ENCODE data around the gene NOPCHAP1.

Gene NOPCHAP1

GRCh38 chr12:104951759-104952509 lies 34.2 kb upstream of the NOPCHAP1 start:
- peaks cover 20% of the 10 kb centered on the region for H3K27me3 ChIP-seq (ENCODE audit: insufficient read depth, poor library complexity, severe bottlenecking)
- no peak overlapping the region for H3K27ac ChIP-seq (replicated peaks)
- DNase-seq (ENCODE audit: low read depth in 1 of 2, low spot score in 1 of 2), result no peak
- TF ChIP-seq, protein P1, sequence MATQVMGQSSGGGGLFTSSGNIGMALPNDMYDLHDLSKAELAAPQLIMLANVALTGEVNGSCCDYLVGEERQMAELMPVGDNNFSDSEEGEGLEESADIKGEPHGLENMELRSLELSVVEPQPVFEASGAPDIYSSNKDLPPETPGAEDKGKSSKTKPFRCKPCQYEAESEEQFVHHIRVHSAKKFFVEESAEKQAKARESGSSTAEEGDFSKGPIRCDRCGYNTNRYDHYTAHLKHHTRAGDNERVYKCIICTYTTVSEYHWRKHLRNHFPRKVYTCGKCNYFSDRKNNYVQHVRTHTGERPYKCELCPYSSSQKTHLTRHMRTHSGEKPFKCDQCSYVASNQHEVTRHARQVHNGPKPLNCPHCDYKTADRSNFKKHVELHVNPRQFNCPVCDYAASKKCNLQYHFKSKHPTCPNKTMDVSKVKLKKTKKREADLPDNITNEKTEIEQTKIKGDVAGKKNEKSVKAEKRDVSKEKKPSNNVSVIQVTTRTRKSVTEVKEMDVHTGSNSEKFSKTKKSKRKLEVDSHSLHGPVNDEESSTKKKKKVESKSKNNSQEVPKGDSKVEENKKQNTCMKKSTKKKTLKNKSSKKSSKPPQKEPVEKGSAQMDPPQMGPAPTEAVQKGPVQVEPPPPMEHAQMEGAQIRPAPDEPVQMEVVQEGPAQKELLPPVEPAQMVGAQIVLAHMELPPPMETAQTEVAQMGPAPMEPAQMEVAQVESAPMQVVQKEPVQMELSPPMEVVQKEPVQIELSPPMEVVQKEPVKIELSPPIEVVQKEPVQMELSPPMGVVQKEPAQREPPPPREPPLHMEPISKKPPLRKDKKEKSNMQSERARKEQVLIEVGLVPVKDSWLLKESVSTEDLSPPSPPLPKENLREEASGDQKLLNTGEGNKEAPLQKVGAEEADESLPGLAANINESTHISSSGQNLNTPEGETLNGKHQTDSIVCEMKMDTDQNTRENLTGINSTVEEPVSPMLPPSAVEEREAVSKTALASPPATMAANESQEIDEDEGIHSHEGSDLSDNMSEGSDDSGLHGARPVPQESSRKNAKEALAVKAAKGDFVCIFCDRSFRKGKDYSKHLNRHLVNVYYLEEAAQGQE (IDR thresholded peaks at IDR 0.05; ENCODE audit: insufficient replicate concordance, low read depth), result no peak
- TF ChIP-seq CTCF (IDR thresholded peaks at IDR 0.05; ENCODE audit: insufficient read depth, low read length), result no peak
- no peak for TF ChIP-seq GABPA (IDR thresholded peaks at IDR 0.05; ENCODE audit: low read depth)
- no peak for TF ChIP-seq SPI1 (IDR thresholded peaks at IDR 0.05; ENCODE audit: borderline replicate concordance, low read depth)
- no peak for TF ChIP-seq POLR2AphosphoS5 (IDR thresholded peaks at IDR 0.05; ENCODE audit: low read depth)
- H3K4me3 ChIP-seq (replicated peaks; ENCODE audit: insufficient read depth, low read length), result no peak overlapping the region

GRCh38 chr12:104952816-104953215 lies 33.3 kb upstream of the NOPCHAP1 start:
- Histone ChIP-seq H3K27ac (replicated peaks) (no peak overlapping the region), H3K4me3 (replicated peaks; ENCODE audit: insufficient read depth, low read length) (no peak overlapping the region), H3K27me3 (ENCODE audit: insufficient read depth, poor library complexity, severe bottlenecking) (peaks cover 26% of the 10 kb centered on the region)
- TF ChIP-seq CTCF (IDR thresholded peaks at IDR 0.05; ENCODE audit: insufficient read depth, low read length), result no peak
- no peak for TF ChIP-seq SPI1 (IDR thresholded peaks at IDR 0.05; ENCODE audit: borderline replicate concordance, low read depth)
- no peak for TF ChIP-seq GABPA (IDR thresholded peaks at IDR 0.05; ENCODE audit: low read depth)
- TF ChIP-seq POLR2AphosphoS5 (IDR thresholded peaks at IDR 0.05; ENCODE audit: low read depth), result no peak
- TF ChIP-seq, protein P1 (IDR thresholded peaks at IDR 0.05; ENCODE audit: insufficient replicate concordance, low read depth), result no peak
- DNase-seq (ENCODE audit: low read depth in 1 of 2, low spot score in 1 of 2), result no peak

- TF ChIP-seq POLR2AphosphoS5 (IDR thresholded peaks at IDR 0.05; ENCODE audit: low read depth), result no peak
- TF ChIP-seq, protein P1 (IDR thresholded peaks at IDR 0.05; ENCODE audit: insufficient replicate concordance, low read depth), result no peak
- no peak for TF ChIP-seq GABPA (IDR thresholded peaks at IDR 0.05; ENCODE audit: low read depth)
- no peak for DNase-seq (ENCODE audit: low read depth in 1 of 2, low spot score in 1 of 2)
- no peak overlapping the region for H3K27ac ChIP-seq (replicated peaks)
Measured at GRCh38 chr12:104953323-104953722, 32.8 kb upstream of the NOPCHAP1 start.

More at GRCh38 chr12:104953323-104953722, 32.8 kb upstream of the NOPCHAP1 start:
- no peak overlapping the region for H3K4me3 ChIP-seq (replicated peaks; ENCODE audit: insufficient read depth, low read length)
- H3K27me3 ChIP-seq (ENCODE audit: insufficient read depth, poor library complexity, severe bottlenecking), result peaks cover 26% of the 10 kb centered on the region
